Spleen (tissue), 11 donors: ENCODE measurements around the gene HADH. TPM values are rescaled to one million over a fixed set of nuclear protein-coding genes. Genes with fewer than 3 reads are reported as not detected.
A peak's percentile ranks its signal among the peaks of the same experiment; 100 is the strongest.

Experiments
- DNase-seq: peaks from one replicate; pipeline ENCODE4 v3.0.0-alpha.2; 2020
- H3K27ac ChIP-seq, 8 donors: fragments of 200-600 bp; sonication (generic) in 7 of 8; 1 replicate in 4 of 8; 2 replicates in 4 of 8; pipeline versions ENCODE4 v1.5.0 to v1.8.0; 2016 to 2021; ENCODE audit warnings: inconsistent platforms in 4 of 8, mild to moderate bottlenecking in 4 of 8, moderate library complexity in 1 of 8
- H3K27me3 ChIP-seq, 7 donors: fragments of 200-600 bp; sonication (generic) in 6 of 7; replicated peaks in 1 of 7; 1 replicate in 4 of 7; 2 replicates in 3 of 7; pipeline versions ENCODE4 v1.5.0 to v1.8.0; 2016 to 2021; ENCODE audit warnings: inconsistent platforms in 3 of 7, mild to moderate bottlenecking in 1 of 7
- H3K36me3 ChIP-seq, 6 donors: fragments of 200-600 bp; sonication (generic) in 5 of 6; 1 replicate in 4 of 6; 2 replicates in 2 of 6; pipeline versions ENCODE4 v1.5.0 to v1.8.0; 2016 to 2021; ENCODE audit warnings: inconsistent platforms in 2 of 6
- H3K4me1 ChIP-seq, 6 donors: fragments of 200-600 bp; sonication (generic) in 5 of 6; 1 replicate in 3 of 6; 2 replicates in 3 of 6; pipeline versions ENCODE4 v1.5.0 to v1.8.0; 2016 to 2021; ENCODE audit warnings: inconsistent platforms in 3 of 6
- H3K4me3 ChIP-seq, 8 donors: fragments of 200-600 bp; sonication (generic) in 7 of 8; 1 replicate in 4 of 8; 2 replicates in 4 of 8; pipeline versions ENCODE4 v1.5.0 to v1.8.0; 2016 to 2021; ENCODE audit warnings: inconsistent platforms in 4 of 8, mild to moderate bottlenecking in 4 of 8, moderate library complexity in 2 of 8
- H3K9me3 ChIP-seq, 8 donors: fragments of 200-600 bp; sonication (generic) in 7 of 8; 1 replicate in 4 of 8; 2 replicates in 4 of 8; pipeline versions ENCODE4 v1.5.0 to v1.8.0; 2016 to 2021; ENCODE audit warnings: inconsistent platforms in 4 of 8
- CTCF ChIP-seq, 11 experiments: fragments of 200-600 bp in 7 of 11; fragments of 450-650 bp in 4 of 11; sonication (generic) in 4 of 11; IDR thresholded peaks in 8 of 11; conservative IDR thresholded peaks in 3 of 11; 1 replicate in 7 of 11; 2 replicates in 4 of 11; pipeline versions ENCODE4 v1.4.0 to v1.8.0; 2016 to 2021; ENCODE audit warnings: antibody characterized with exemption in 11 of 11, inconsistent platforms in 4 of 11, mild to moderate bottlenecking in 1 of 11
- POLR2A ChIP-seq, 3 donors: fragments of 450-650 bp; IDR thresholded peaks; one replicate each; pipeline ENCODE4 v1.5.1; 2017; ENCODE audit warnings: antibody characterized with exemption in 3 of 3, mild to moderate bottlenecking in 1 of 3
- POLR2AphosphoS5 ChIP-seq, 3 donors: sonication (generic); formaldehyde crosslinking; IDR thresholded peaks; one replicate each; pipeline ENCODE4 v1.5.1; 2017; ENCODE audit warnings: antibody characterized with exemption in 3 of 3
- WGBS, 5 donors: extraction: QIAGEN DNeasy Blood & Tissue Kit in 3 of 5; methylation state at CpG; one replicate each; pipeline versions ENCODE4 v1.1.5 to v1.1.7; 2013 to 2018; 5-methylcytosine and 5-hydroxymethylcytosine counted together
- intact Hi-C: fragments of 100-400 bp; cut with DNase I; formaldehyde crosslinking; loops from one replicate; pipeline ENCODE4 v1.15.0; 2023; ENCODE audit warnings: low total_unique reads
- polyA plus RNA-seq, 3 donors: library from polyadenylated mRNA; stranded (reverse); fragments of 200-250 nt; gene quantifications; one replicate each; pipeline ENCODE4 v1.2.1, GENCODE V29; 2013
- total RNA-seq, 7 donors: library from RNA; depleted of rRNA in 3 of 7; stranded (reverse); fragments of >200 nt in 3 of 7; fragmentation: NEBNext Ultra II Directional in 4 of 7; extraction: Animal tissue kit (Norgen Biotek cat#: 25700) in 4 of 7; gene quantifications; one replicate each; pipeline versions ENCODE4 v1.1.0 to v1.2.1, GENCODE V29; 2016 to 2021
- donor health status: healthy with polysubstance abuse.
- donor health status: DM: no; HTN: no; CAD: no; lungs with moderate emphysema.
- donor health status: DM: no; HTN: no; CAD: no.
- donor health status: Bipolar disorder and iron deficiency.
- donor health status: healthy.
- donor health status: DM: no; HTN: no; CAD: no.
- donor health status: DM: yes; HTN: yes; CAD: no.

HADH gene
- total and polyA plus RNA-seq, 10 donors: 24.4 to 39.9 (median 29.1) TPM

- H3K36me3 ChIP-seq: peaks cover 0 to 98% (median 33%) of the 10 kb centered on the region in 6 donors
- WGBS, 5 donors: 69 to 86% (median 83%) methylated on average over 2 of the region's 2 CpGs
- H3K4me1 ChIP-seq: peaks cover 0 to 9% (median 0%) of the 10 kb centered on the region in 6 donors
Observed at GRCh38 chr4:108030332-108030731, 40.6 kb downstream of the HADH start.

GRCh38 chr4:108031427-108032083 is 41.9 kb downstream of the HADH start:
- Histone ChIP-seq H3K36me3 (peaks cover 0 to 95% (median 28%) of the 10 kb centered on the region in 6 donors), H3K27ac (no peak overlapping the region), H3K9me3 (no peaks in the 10 kb centered on the region), H3K4me1 (peaks cover 0 to 19% (median 0%) of the 10 kb centered on the region in 6 donors), H3K4me3 (no peak overlapping the region), H3K27me3 (no peaks in the 10 kb centered on the region)
- TF ChIP-seq POLR2AphosphoS5 (IDR thresholded peaks at IDR 0.05) (no peak), CTCF (IDR thresholded peaks at IDR 0.05 in 8 of 11, conservative IDR thresholded peaks at IDR 0.05 in 3 of 11) (no peak), POLR2A (IDR thresholded peaks at IDR 0.05) (no peak)
- WGBS, 5 donors: 93 to 98% (median 96%) methylated on average over 4 of the region's 4 CpGs
- intact Hi-C loops: no loop called here
- no peak for DNase-seq

More at GRCh38 chr4:108030332-108030731, 40.6 kb downstream of the HADH start:
- Histone ChIP-seq H3K9me3 (no peaks in the 10 kb centered on the region), H3K4me3 (no peak overlapping the region), H3K27ac (no peak overlapping the region), H3K27me3 (no peaks in the 10 kb centered on the region)
- no peak for DNase-seq
- TF ChIP-seq POLR2A (IDR thresholded peaks at IDR 0.05) (no peak), POLR2AphosphoS5 (IDR thresholded peaks at IDR 0.05) (no peak), CTCF (IDR thresholded peaks at IDR 0.05 in 8 of 11, conservative IDR thresholded peaks at IDR 0.05 in 3 of 11) (peak in 6 of 11 experiments; percentile 17 to 57 (median 30))
- intact Hi-C loops: no loop called here

GRCh38 chr4:108033348-108033747 is 43.7 kb downstream of the HADH start:
- Histone ChIP-seq H3K9me3 (no peaks in the 10 kb centered on the region), H3K4me3 (no peak overlapping the region), H3K27me3 (no peaks in the 10 kb centered on the region), H3K36me3 (peaks cover 0 to 77% (median 18%) of the 10 kb centered on the region in 6 donors), H3K27ac (no peak overlapping the region), H3K4me1 (peaks cover 0 to 19% (median 0%) of the 10 kb centered on the region in 6 donors)
- DNase-seq: no peak
- no peak for TF ChIP-seq POLR2AphosphoS5 (IDR thresholded peaks at IDR 0.05)
- TF ChIP-seq POLR2A (IDR thresholded peaks at IDR 0.05): no peak
- no peak for TF ChIP-seq CTCF (IDR thresholded peaks at IDR 0.05 in 8 of 11, conservative IDR thresholded peaks at IDR 0.05 in 3 of 11)
- intact Hi-C loops: no loop called here

- intact Hi-C loops: no loop called here
- H3K4me3 ChIP-seq: no peak overlapping the region
- WGBS, 5 donors: 63 to 83% (median 79%) methylated on average over 7 of the region's 7 CpGs
Observed at GRCh38 chr4:108034565-108034964, 44.9 kb downstream of the HADH start.

More at GRCh38 chr4:108034565-108034964, 44.9 kb downstream of the HADH start:
- H3K27ac ChIP-seq: no peak overlapping the region
- peaks cover 0 to 65% (median 13%) of the 10 kb centered on the region in 6 donors for H3K36me3 ChIP-seq
- H3K4me1 ChIP-seq: peaks cover 0 to 17% (median 0%) of the 10 kb centered on the region in 6 donors
- DNase-seq: no peak
- no peaks in the 10 kb centered on the region for H3K27me3 ChIP-seq
- no peak for TF ChIP-seq CTCF (IDR thresholded peaks at IDR 0.05 in 8 of 11, conservative IDR thresholded peaks at IDR 0.05 in 3 of 11)
- TF ChIP-seq POLR2A (IDR thresholded peaks at IDR 0.05): no peak
- TF ChIP-seq POLR2AphosphoS5 (IDR thresholded peaks at IDR 0.05): no peak
- H3K9me3 ChIP-seq: no peaks in the 10 kb centered on the region
